Transverse colon (tissue), 4 donors: Measurements from ENCODE around the gene LAMA4. TPM values are rescaled to one million over a fixed set of nuclear protein-coding genes. Genes with fewer than 3 reads are reported as not detected.

Experiments
- DNase-seq: peaks from one replicate; pipeline ENCODE4 v3.0.0-alpha.2; 2019
- H3K27ac ChIP-seq, 4 donors: fragments of 200-600 bp; sonication (generic); 2 replicates each; pipeline ENCODE4 v1.5.1; 2016 to 2018; ENCODE audit warnings: inconsistent platforms in 4 of 4
- H3K27me3 ChIP-seq: fragments of 200-600 bp; sonication (generic); 2 replicates; pipeline ENCODE4 v1.5.1; 2017; ENCODE audit warnings: inconsistent platforms
- H3K36me3 ChIP-seq, 4 donors: fragments of 200-600 bp; sonication (generic); 2 replicates each; pipeline ENCODE4 v1.5.1; 2017 to 2019; ENCODE audit warnings: inconsistent platforms in 4 of 4
- H3K4me1 ChIP-seq, 4 donors: fragments of 200-600 bp; sonication (generic); 2 replicates each; pipeline ENCODE4 v1.5.1; 2017 to 2020; ENCODE audit warnings: inconsistent platforms in 4 of 4
- H3K4me3 ChIP-seq, 4 donors: fragments of 200-600 bp; sonication (generic); 1 replicate in 1 of 4; 2 replicates in 3 of 4; pipeline versions ENCODE4 v1.5.1 to v1.6.1; 2017 to 2019; ENCODE audit warnings: inconsistent platforms in 4 of 4
- H3K9me3 ChIP-seq, 2 donors: fragments of 200-600 bp; sonication (generic); 2 replicates each; pipeline ENCODE4 v1.5.1; 2017 to 2019; ENCODE audit warnings: inconsistent platforms in 2 of 2
- CTCF ChIP-seq, 5 experiments: fragments of 200-600 bp in 3 of 5; fragments of 450-650 bp in 2 of 5; sonication (generic) in 3 of 5; IDR thresholded peaks; 1 replicate in 2 of 5; 2 replicates in 3 of 5; pipeline ENCODE4 v1.5.1; 2016 to 2017; ENCODE audit warnings: antibody characterized with exemption in 5 of 5, inconsistent platforms in 3 of 5, mild to moderate bottlenecking in 2 of 5, moderate library complexity in 1 of 5
- EP300 ChIP-seq: sonication (generic); formaldehyde crosslinking; IDR thresholded peaks from one replicate; pipeline ENCODE4 v1.6.1; 2017; ENCODE audit warnings: antibody characterized with exemption, low read depth
- POLR2A ChIP-seq: fragments of 450-650 bp; IDR thresholded peaks from one replicate; pipeline ENCODE4 v1.6.1; 2016; ENCODE audit warnings: antibody characterized with exemption, mild to moderate bottlenecking, moderate library complexity
- POLR2AphosphoS5 ChIP-seq, 3 donors: sonication (generic); formaldehyde crosslinking; IDR thresholded peaks; one replicate each; pipeline ENCODE4 v1.6.1; 2016; ENCODE audit warnings: antibody characterized with exemption in 3 of 3
- WGBS, 2 donors: methylation state at CpG; one replicate each; pipeline ENCODE4 v1.1.5; 2018; ENCODE audit warnings: low coverage in 1 of 2; 5-methylcytosine and 5-hydroxymethylcytosine counted together
- in situ Hi-C, 4 donors: fragments of 200-750 bp; cut with MboI; loops; one replicate each; pipeline versions ENCODE4 v1.15.0 to v1.15.1; 2017; ENCODE audit warnings: low sequenced_read_pairs in 3 of 4, low pct_ligation_motif_present in 1 of 4, low pct_unique_long_range_greater_than_20kb in 1 of 4
- intact Hi-C: fragments of 100-400 bp; cut with DNase I; formaldehyde crosslinking; loops from one replicate; pipeline ENCODE4 v1.15.1; 2023; ENCODE audit warnings: low total_unique reads
- total RNA-seq, 4 donors: library from RNA; depleted of rRNA; stranded (reverse); fragments of >200 nt; gene quantifications; one replicate each; pipeline ENCODE4 v1.1.0, GENCODE V29; 2016

LAMA4 gene
- total RNA-seq, 4 donors from 2014 or later: 27.3 to 54.9 (median 40.1) TPM

DNA sequence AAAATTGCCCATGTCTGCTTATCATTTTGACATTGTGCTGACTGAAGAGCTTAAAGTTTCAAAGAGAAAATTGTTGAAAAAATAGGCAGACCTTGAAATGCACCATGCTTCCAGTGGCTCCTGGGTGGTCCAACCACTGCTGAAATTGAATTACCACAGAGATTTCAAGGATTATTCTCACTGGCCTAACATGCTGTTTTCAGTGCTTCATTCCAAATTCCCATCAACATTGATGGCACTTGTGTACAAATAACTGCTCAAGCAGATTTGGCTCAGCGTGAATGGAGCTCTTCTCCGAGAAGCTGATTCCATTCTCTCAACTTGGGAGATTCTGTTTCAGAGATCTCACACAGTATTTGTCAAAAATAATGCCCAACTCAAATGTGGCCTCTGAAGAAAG is 75.5 kb downstream of the LAMA4 start:
- intact Hi-C loops (no loop called here), in situ Hi-C loops (loop anchor here in 2 of 4 donors (10.0 to 25.0 kb wide), 3 partner anchors 126 to 1733 kb away; no protein-coding TSS in a partner anchor)
- no peak for DNase-seq
- Histone ChIP-seq H3K4me1 (peaks cover 0 to 9% (median 0%) of the 10 kb centered on the region in 4 donors), H3K27ac (peak overlapping the region in 1 of 4 donors; percentile 2), H3K9me3 (no peaks in the 10 kb centered on the region), H3K36me3 (peaks cover 0 to 5% (median 0%) of the 10 kb centered on the region in 4 donors), H3K4me3 (no peak overlapping the region), H3K27me3 (no peaks in the 10 kb centered on the region)
- TF ChIP-seq CTCF (IDR thresholded peaks at IDR 0.05): no peak
- TF ChIP-seq POLR2AphosphoS5 (IDR thresholded peaks at IDR 0.05): no peak
- TF ChIP-seq EP300: no peak
- no peak for TF ChIP-seq POLR2A
- 80% methylated on average over 2 of the region's 2 CpGs; no CpG with 5 or more reads in 1 of the 2 donors for WGBS, 2 donors

DNA sequence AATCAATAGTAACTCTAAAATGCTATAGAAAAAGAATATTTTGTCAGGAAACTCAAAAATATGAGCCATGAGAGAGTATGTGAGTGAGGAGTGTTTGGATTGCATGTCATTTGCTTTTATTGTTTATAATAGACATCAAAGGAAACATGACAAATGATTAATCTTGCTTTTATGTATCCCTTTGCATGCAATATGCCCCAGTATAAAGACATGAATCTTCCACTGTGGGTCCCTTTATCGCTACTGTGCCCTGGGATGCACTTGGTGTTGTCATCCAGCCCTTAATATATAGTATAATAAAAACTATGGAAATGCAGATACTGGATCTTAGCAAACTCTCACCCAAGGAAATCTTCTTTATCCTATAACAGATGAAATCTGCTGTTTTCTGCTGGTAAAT is 77.3 kb downstream of the LAMA4 start:
- no peak overlapping the region for H3K4me3 ChIP-seq
- DNase-seq: no peak
- WGBS, 2 donors: 64 to 100% methylated on average over 1 of the region's 1 CpG
- H3K36me3 ChIP-seq: peaks cover 0 to 5% (median 0%) of the 10 kb centered on the region in 4 donors
- no peak for TF ChIP-seq CTCF (IDR thresholded peaks at IDR 0.05)
- TF ChIP-seq EP300: no peak
- no peak for TF ChIP-seq POLR2A
- no peak for TF ChIP-seq POLR2AphosphoS5 (IDR thresholded peaks at IDR 0.05)
- intact Hi-C loops (no loop called here), in situ Hi-C loops (loop anchor here in 2 of 4 donors (10.0 to 25.0 kb wide), 3 partner anchors 128 to 1735 kb away; no protein-coding TSS in a partner anchor)
- no peaks in the 10 kb centered on the region for H3K9me3 ChIP-seq
- no peaks in the 10 kb centered on the region for H3K27me3 ChIP-seq
- H3K4me1 ChIP-seq: peaks cover 0 to 9% (median 0%) of the 10 kb centered on the region in 4 donors
- no peak overlapping the region for H3K27ac ChIP-seq

DNA sequence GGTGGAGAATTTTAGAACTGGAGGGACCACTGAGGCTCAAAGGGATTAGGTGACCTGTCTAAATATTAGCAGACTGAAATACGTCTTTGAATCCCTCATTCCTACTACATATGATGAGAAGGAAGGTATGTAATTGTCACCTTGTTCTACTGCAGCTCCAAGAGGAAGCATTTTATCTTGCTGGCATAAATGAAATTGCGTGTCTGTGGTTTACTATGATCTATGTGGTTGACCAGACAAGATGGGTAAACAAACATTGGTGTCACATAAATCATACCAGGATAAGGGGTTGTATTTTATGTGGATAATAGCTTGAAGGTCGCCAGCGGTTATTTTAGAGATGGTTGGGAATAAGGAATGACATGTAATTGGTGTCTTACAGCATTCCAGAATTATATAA is 78.2 kb downstream of the LAMA4 start:
- Histone ChIP-seq H3K36me3 (peaks cover 0 to 5% (median 0%) of the 10 kb centered on the region in 4 donors), H3K27ac (no peak overlapping the region), H3K9me3 (no peaks in the 10 kb centered on the region), H3K4me3 (no peak overlapping the region), H3K27me3 (no peaks in the 10 kb centered on the region), H3K4me1 (peaks cover 0 to 9% (median 0%) of the 10 kb centered on the region in 4 donors)
- DNase-seq: no peak
- intact Hi-C loops: no loop called here
- TF ChIP-seq POLR2AphosphoS5 (IDR thresholded peaks at IDR 0.05) (no peak), CTCF (IDR thresholded peaks at IDR 0.05) (no peak), EP300 (no peak), POLR2A (no peak)
- WGBS, 2 donors: 45 to 60% methylated on average over 3 to 4 of the region's 4 CpGs
- in situ Hi-C loops: loop anchor here in 2 of 4 donors (10.0 to 25.0 kb wide), 3 partner anchors 129 to 1736 kb away; no protein-coding TSS in a partner anchor

DNA sequence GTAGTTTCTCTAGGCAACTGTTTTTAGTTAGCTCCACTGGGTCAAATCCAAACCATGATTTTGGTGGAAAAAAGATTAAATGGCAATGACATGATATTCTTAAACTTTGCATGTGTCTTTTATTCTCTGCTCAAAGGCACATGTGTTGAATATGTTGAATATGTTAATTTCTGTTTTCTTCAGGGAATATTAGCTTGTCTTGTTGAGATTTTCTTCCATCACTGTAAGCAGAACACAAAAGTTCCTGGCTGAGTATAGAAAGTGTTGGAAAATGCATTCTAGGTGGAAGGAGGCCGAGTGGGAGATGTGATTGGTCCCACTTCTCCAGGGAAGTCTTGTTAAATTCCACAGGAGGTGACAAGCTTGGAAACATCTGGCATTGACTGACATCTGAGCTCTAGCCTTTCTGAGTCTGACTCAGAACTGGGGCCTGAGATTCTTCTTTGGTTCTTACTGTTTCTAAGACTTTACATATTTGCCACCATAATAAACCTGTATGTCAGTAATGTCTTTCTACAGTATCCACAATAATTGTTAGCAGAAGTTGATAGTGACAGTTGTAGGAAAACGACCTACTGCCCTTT is 81.1 kb downstream of the LAMA4 start:
- H3K36me3 ChIP-seq: peaks cover 0 to 5% (median 2%) of the 10 kb centered on the region in 4 donors
- in situ Hi-C loops: loop anchor here in 3 of 4 donors (10.0 to 25.0 kb wide), 3 partner anchors 131 to 436 kb away; no protein-coding TSS in a partner anchor
- no peak overlapping the region for H3K27ac ChIP-seq
- intact Hi-C loops: no loop called here
- no peaks in the 10 kb centered on the region for H3K4me1 ChIP-seq
- no peaks in the 10 kb centered on the region for H3K9me3 ChIP-seq
- no peak for DNase-seq
- 43 to 71% methylated on average over 2 of the region's 2 CpGs for WGBS, 2 donors
- no peak for TF ChIP-seq POLR2AphosphoS5 (IDR thresholded peaks at IDR 0.05)
- no peak for TF ChIP-seq CTCF (IDR thresholded peaks at IDR 0.05)
- no peak for TF ChIP-seq EP300
- no peak for TF ChIP-seq POLR2A
- H3K27me3 ChIP-seq: no peaks in the 10 kb centered on the region
- H3K4me3 ChIP-seq: no peak overlapping the region
